Measurements from ENCODE around the gene NAB2. TPM values are rescaled to one million over a fixed set of nuclear protein-coding genes. Genes with fewer than 3 reads are reported as not detected.

NAB2 gene
- polyA plus RNA-seq, 3 donors from 2014 or later, result 1.0 to 2.7 (median 1.3) TPM

- peak overlapping the region; percentile 59 to 95 (median 80) for H3K27ac Mint-ChIP-seq
- H3K36me3 Mint-ChIP-seq, result peaks cover 13 to 37% (median 24%) of the 10 kb centered on the region in 3 donors
- peaks cover 59 to 60% of the 10 kb centered on the region in 2 donors for H3K4me1 Mint-ChIP-seq
- no peaks in the 10 kb centered on the region for H3K9me3 Mint-ChIP-seq
- peak overlapping the region in 3 of 5 donors; percentile 4 to 55 (median 24) for H3K4me3 Mint-ChIP-seq
- H3K27me3 Mint-ChIP-seq (ENCODE audit: low read depth in 3 of 3), result peaks cover 0 to 8% (median 3%) of the 10 kb centered on the region in 3 donors
- DNase-seq, result no peak
Measured at GRCh38 chr12:57103856-57104255, 14.9 kb downstream of the NAB2 start.

DNA sequence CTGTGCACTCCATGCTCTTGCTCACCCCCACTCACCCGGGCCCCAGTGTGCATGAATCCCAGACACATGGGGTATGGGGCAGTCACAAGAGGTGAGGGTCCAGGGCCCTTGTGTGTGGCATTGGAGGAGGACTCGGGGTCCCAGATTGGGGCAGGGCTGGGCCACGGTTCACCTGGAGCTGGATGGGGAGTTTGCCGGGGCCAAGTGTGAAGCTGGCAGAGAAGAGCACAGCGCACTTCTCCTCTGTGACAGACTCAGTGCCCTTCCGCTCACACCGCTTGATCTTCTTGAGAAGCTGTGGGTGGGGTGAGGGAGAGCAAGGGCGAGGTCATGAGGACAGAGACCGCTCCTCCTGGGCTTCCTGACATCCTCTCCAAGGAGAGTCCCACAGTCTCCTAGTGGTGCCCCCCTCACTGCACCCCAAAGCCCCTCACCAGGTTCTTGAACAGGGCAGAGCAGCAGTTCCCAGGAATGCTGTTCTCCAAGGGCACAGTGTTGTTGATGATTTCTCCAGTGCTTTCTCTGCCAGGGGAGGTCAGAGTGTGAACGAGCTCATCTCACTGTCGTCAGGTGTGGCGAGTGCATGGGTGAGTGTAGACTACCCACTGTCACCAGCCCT lies 15.5 kb downstream of the NAB2 start:
- peaks cover 0 to 9% (median 3%) of the 10 kb centered on the region in 3 donors for H3K27me3 Mint-ChIP-seq (ENCODE audit: low read depth in 3 of 3)
- peak overlapping the region; percentile 64 to 95 (median 80) for H3K27ac Mint-ChIP-seq
- H3K9me3 Mint-ChIP-seq, result no peaks in the 10 kb centered on the region
- peaks cover 9 to 32% (median 23%) of the 10 kb centered on the region in 3 donors for H3K36me3 Mint-ChIP-seq
- peak overlapping the region in 2 of 5 donors; percentile 4 to 24 for H3K4me3 Mint-ChIP-seq
- peaks cover 62 to 65% of the 10 kb centered on the region in 2 donors for H3K4me1 Mint-ChIP-seq
- DNase-seq, result no peak

GRCh38 chr12:57105011-57105753 lies 16.3 kb downstream of the NAB2 start:
- peaks cover 65 to 72% of the 10 kb centered on the region in 2 donors for H3K4me1 Mint-ChIP-seq
- H3K4me3 Mint-ChIP-seq, result no peak overlapping the region
- H3K27me3 Mint-ChIP-seq (ENCODE audit: low read depth in 3 of 3), result peaks cover 0 to 9% (median 4%) of the 10 kb centered on the region in 3 donors
- H3K9me3 Mint-ChIP-seq, result no peaks in the 10 kb centered on the region
- DNase-seq, result no peak
- H3K36me3 Mint-ChIP-seq, result peaks cover 7 to 27% (median 16%) of the 10 kb centered on the region in 3 donors
- H3K27ac Mint-ChIP-seq, result peak overlapping the region in 4 of 6 donors; percentile 60 to 91 (median 72)

DNA sequence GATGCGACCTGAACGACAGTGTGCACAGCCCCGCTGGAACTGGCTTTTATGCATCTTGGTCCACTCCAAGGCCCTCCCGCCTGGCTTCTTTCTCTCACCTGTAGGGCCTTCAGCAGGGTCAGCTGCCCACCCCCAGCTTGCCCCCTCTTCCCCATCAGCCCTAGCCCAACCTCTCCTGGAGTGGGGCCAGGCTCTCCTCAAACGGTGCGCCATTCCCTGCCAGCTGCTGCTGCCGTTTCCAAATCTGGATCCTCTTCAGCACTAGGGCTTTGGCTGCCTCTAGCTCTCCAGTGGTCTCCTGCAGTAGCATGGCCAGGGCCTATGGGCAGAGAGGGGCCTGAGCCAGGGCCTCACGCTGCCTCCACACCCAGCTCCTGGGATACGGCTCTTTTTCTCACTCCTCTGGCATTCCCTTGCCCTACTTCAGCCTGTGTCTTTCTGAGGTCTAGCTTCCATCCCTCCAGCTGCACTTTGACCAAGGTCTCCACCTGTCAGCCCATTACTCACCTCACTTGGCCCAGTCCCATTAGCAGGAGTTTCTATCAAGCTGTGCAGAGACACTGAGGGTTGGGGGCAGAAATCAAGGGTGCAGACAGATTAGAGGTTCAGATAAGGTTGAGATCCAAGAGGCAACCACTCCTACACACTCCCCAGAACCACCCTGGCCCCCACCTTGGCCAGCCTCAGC lies 17.3 kb downstream of the NAB2 start:
- Mint-ChIP-seq H3K9me3 (no peaks in the 10 kb centered on the region), H3K27ac (peak overlapping the region in 3 of 6 donors; percentile 51 to 85 (median 71)), H3K27me3 (ENCODE audit: low read depth in 3 of 3) (peaks cover 3 to 14% (median 12%) of the 10 kb centered on the region in 3 donors), H3K36me3 (peaks cover 7 to 27% (median 15%) of the 10 kb centered on the region in 3 donors), H3K4me3 (no peak overlapping the region), H3K4me1 (peaks cover 68 to 71% of the 10 kb centered on the region in 2 donors)
- DNase-seq, result no peak

DNA sequence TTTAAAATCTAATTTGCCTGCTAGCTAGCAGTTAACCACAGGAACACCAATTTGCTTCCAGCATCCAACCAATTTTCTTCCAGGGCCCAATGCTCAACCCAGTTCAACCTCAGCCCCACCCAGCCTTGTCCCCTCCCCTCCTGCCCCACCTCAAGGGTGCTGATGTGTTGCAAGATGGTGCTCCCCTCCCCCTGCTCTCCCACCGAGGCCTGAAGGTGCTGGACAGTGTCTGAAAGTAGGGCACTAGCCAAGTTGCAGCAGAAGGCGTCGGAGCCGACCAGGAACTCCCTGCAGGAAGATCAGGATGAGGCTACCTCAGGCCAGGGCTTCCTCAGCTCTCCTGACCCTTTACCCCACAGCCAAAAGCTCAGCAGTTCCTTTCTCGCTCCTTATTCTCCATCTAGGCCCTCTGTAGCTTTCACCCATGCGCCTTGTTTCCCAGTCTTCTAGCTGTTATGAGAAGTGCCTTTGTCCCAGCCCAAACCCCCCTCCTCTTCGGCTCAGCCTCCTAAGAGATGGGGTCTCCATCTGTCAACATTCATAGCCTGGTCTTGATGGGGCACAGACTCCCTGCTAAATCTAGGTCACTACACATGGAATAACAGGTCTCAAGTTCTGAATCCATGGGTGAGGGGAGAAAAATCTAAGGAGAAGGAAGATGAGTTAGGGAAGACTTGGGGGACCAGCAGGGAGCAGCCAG lies 18.7 kb downstream of the NAB2 start:
- H3K9me3 Mint-ChIP-seq, result peaks cover 0 to 4% (median 0%) of the 10 kb centered on the region in 6 donors
- peak overlapping the region in 3 of 5 donors; percentile 27 to 61 (median 47) for H3K4me3 Mint-ChIP-seq
- H3K36me3 Mint-ChIP-seq, result peaks cover 7 to 27% (median 15%) of the 10 kb centered on the region in 3 donors
- peaks cover 14 to 24% (median 19%) of the 10 kb centered on the region in 3 donors for H3K27me3 Mint-ChIP-seq (ENCODE audit: low read depth in 3 of 3)
- peaks cover 70 to 73% of the 10 kb centered on the region in 2 donors for H3K4me1 Mint-ChIP-seq
- no peak for DNase-seq
- peak overlapping the region; percentile 9 to 71 (median 46) for H3K27ac Mint-ChIP-seq

GRCh38 chr12:57109207-57110103 lies 20.5 kb downstream of the NAB2 start:
- DNase-seq, result no peak
- Mint-ChIP-seq H3K27me3 (ENCODE audit: low read depth in 3 of 3) (peaks cover 14 to 23% (median 17%) of the 10 kb centered on the region in 3 donors), H3K27ac (peak overlapping the region; percentile 91 to 99 (median 98)), H3K36me3 (peaks cover 7 to 21% (median 15%) of the 10 kb centered on the region in 3 donors), H3K9me3 (peaks cover 0 to 4% (median 0%) of the 10 kb centered on the region in 6 donors), H3K4me3 (peak overlapping the region; percentile 92 to 100 (median 96)), H3K4me1 (peaks cover 56 to 61% of the 10 kb centered on the region in 2 donors)

GRCh38 chr12:57110104-57111030 lies 21.5 kb downstream of the NAB2 start:
- Mint-ChIP-seq H3K27ac (peak overlapping the region; percentile 91 to 99 (median 98)), H3K27me3 (ENCODE audit: low read depth in 3 of 3) (peaks cover 14 to 23% (median 17%) of the 10 kb centered on the region in 3 donors), H3K4me1 (peaks cover 52 to 56% of the 10 kb centered on the region in 2 donors), H3K36me3 (peaks cover 7 to 17% (median 15%) of the 10 kb centered on the region in 3 donors), H3K9me3 (peaks cover 0 to 4% (median 0%) of the 10 kb centered on the region in 6 donors), H3K4me3 (peak overlapping the region; percentile 92 to 100 (median 96))
- DNase-seq, result peak; percentile 49 to 57 (median 51)

- H3K4me1 Mint-ChIP-seq, result peaks cover 52 to 56% of the 10 kb centered on the region in 2 donors
- H3K9me3 Mint-ChIP-seq, result peaks cover 0 to 4% (median 0%) of the 10 kb centered on the region in 6 donors
- H3K36me3 Mint-ChIP-seq, result peaks cover 7 to 16% (median 14%) of the 10 kb centered on the region in 3 donors
- peak; percentile 84 to 89 (median 86) for DNase-seq
- peaks cover 16 to 23% (median 19%) of the 10 kb centered on the region in 3 donors for H3K27me3 Mint-ChIP-seq (ENCODE audit: low read depth in 3 of 3)
- H3K27ac Mint-ChIP-seq, result peak within 1 kb of the TSS; percentile 91 to 99 (median 98)
- H3K4me3 Mint-ChIP-seq, result peak within 1 kb of the TSS; percentile 92 to 100 (median 96)
Measured at GRCh38 chr12:57111031-57111734, 22.3 kb downstream of the NAB2 start, which contains the start of gene STAT6. STAT6 (minus strand) TSS chr12:57111362; CDS start chr12:57108278, 3,084 bp downstream.

DNA sequence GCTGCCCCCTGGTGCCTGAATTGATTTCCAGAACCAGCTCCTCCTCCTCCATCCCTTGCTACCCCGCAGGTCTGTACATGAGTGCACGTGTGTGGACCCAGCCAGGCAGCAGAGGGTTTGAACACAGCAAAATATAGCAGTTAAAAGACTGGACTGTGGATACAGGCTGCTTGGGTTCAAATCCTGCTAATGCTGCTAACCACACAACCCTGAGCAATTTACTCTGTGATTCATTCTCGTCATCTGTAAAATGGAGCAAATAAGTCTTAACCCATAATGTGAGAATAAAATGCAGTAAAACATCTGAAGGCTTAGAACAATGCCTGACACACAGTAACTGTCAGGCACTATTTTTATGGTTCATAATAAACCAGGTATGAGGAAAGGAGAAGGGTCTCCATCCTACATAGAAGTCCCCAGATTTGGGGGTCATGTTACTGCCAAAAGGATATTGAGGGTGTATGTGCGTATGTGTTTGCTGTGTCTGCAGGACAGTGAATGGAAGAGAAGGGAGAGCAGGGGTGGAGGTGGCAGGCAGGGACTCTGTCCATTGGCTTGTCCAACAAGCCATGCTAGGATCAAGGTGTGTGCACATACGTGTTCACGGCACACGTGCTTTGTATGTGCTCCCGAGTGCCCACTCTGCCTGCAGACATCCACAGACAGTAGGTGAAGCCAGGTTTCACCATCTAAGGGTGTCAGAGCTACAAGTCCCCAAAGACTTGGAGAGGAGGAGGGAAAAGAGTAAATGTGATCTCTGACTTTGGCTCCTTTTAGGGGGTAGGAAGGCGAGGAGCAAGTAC lies 23.8 kb downstream of the NAB2 start:
- Mint-ChIP-seq H3K4me3 (peak overlapping the region; percentile 92 to 100 (median 96)), H3K9me3 (peaks cover 0 to 4% (median 0%) of the 10 kb centered on the region in 6 donors), H3K27ac (peak overlapping the region; percentile 91 to 99 (median 98)), H3K4me1 (peaks cover 42 to 44% of the 10 kb centered on the region in 2 donors), H3K36me3 (peaks cover 2 to 6% (median 3%) of the 10 kb centered on the region in 3 donors), H3K27me3 (ENCODE audit: low read depth in 3 of 3) (peaks cover 16 to 23% (median 22%) of the 10 kb centered on the region in 3 donors)
- no peak for DNase-seq

GRCh38 chr12:57116580-57117281 lies 27.8 kb downstream of the NAB2 start:
- no peak for DNase-seq
- H3K9me3 Mint-ChIP-seq, result peaks cover 0 to 4% (median 0%) of the 10 kb centered on the region in 6 donors
- peaks cover 11% of the 10 kb centered on the region in 2 donors for H3K4me1 Mint-ChIP-seq
- H3K27ac Mint-ChIP-seq, result peak overlapping the region in 1 of 6 donors; percentile 8
- H3K27me3 Mint-ChIP-seq (ENCODE audit: low read depth in 3 of 3), result peaks cover 6 to 11% (median 9%) of the 10 kb centered on the region in 3 donors
- no peak overlapping the region for H3K4me3 Mint-ChIP-seq
- H3K36me3 Mint-ChIP-seq, result no peaks in the 10 kb centered on the region
